ENCODE measurements around the gene FBLN2.

DNA sequence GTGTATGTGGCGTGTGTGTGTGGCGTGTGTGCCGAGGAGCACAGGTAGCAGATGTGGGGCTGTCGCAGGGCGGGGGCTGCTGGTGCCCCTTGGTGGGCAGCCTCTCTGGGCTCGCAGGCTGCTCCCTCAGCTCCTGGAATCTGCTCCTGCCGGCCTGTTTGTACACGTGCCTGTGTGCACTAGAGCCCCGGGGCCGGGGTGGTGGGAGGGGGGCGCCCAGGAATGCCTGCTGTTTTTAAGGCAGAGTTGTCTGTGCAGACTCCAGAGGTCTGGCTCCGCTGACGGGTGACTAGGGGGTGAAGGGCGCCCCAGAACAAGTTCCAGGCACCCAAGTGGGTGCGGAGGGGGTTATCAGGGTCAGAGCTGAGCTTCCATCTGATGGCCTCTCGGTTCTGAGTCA lies 112.2 kb downstream of the FBLN2 start:
- TF ChIP-seq CTCF (IDR thresholded peaks at IDR 0.05) (no peak), POLR2A (IDR thresholded peaks at IDR 0.05) (no peak)
